IMR-90 (cell line): ENCODE data around the gene JKAMP.

Source experiments
- CEBPB ChIP-seq: IDR thresholded peaks from 2 replicates; pipeline ENCODE4 v1.6.1; 2012; ENCODE audit warnings: low read depth, low read length, improper control_type of control experiment
- CHD1 ChIP-seq: IDR thresholded peaks from 2 replicates; pipeline ENCODE4 v1.6.1; 2012; ENCODE audit warnings: low read depth, low read length, improper control_type of control experiment
- MAFK ChIP-seq: IDR thresholded peaks from 2 replicates; pipeline ENCODE4 v1.6.1; 2012; ENCODE audit warnings: low read depth, low read length, improper control_type of control experiment
- POLR2A ChIP-seq: IDR thresholded peaks from 2 replicates; pipeline ENCODE4 v1.6.1; 2012; ENCODE audit warnings: mild to moderate bottlenecking, low read depth, low read length
- RFX5 ChIP-seq: IDR thresholded peaks from 2 replicates; pipeline ENCODE4 v1.8.0; 2012; ENCODE audit warnings: low read depth, mild to moderate bottlenecking, low read length, moderate library complexity
- SMC3 ChIP-seq: fragments of 150-350 bp; IDR thresholded peaks from 2 replicates; pipeline ENCODE4 v1.6.1; 2016; ENCODE audit warnings: low read depth, mild to moderate bottlenecking, antibody characterized with exemption, low read length, moderate library complexity
- TF ChIP-seq, protein P1 (sequence below): conservative IDR thresholded peaks from 2 replicates; pipeline ENCODE4 v1.5.1; 2012; ENCODE audit warnings: mild to moderate bottlenecking, low read depth, low read length, improper control_type of control experiment

DNA sequence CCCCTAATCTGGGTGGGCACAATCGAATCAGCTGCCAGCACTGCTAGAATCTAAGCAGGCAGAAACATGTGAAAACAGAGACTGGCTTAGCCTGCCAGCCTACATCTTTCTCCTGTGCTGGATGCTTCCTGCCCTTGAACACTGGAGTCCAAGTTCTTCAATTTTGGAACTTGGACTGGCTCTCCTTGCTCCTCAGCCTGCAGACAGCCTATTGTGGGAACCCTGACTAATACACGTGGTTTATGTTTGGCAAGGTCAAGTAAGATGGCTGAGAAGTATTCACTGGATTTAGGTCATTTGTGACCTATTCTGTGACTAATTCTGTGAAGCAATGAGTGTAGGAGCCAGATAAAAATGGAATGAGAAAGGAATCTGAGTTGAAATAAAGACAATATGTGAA, 30.2 kb upstream of the JKAMP start:
- TF ChIP-seq, protein P1, sequence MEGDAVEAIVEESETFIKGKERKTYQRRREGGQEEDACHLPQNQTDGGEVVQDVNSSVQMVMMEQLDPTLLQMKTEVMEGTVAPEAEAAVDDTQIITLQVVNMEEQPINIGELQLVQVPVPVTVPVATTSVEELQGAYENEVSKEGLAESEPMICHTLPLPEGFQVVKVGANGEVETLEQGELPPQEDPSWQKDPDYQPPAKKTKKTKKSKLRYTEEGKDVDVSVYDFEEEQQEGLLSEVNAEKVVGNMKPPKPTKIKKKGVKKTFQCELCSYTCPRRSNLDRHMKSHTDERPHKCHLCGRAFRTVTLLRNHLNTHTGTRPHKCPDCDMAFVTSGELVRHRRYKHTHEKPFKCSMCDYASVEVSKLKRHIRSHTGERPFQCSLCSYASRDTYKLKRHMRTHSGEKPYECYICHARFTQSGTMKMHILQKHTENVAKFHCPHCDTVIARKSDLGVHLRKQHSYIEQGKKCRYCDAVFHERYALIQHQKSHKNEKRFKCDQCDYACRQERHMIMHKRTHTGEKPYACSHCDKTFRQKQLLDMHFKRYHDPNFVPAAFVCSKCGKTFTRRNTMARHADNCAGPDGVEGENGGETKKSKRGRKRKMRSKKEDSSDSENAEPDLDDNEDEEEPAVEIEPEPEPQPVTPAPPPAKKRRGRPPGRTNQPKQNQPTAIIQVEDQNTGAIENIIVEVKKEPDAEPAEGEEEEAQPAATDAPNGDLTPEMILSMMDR: no peak
- TF ChIP-seq POLR2A (peak; percentile 54; the same call in 1 of the 2 replicates), SMC3 (no peak), CEBPB (peak; percentile 98), MAFK (no peak), RFX5 (no peak), CHD1 (no peak)
